H1 (cell line): ENCODE measurements around the gene SLC13A2. TPM values are rescaled to one million over a fixed set of nuclear protein-coding genes. Genes with fewer than 3 reads are reported as not detected.

Source experiments
- CREB1 ChIP-seq: IDR thresholded peaks from 2 replicates; pipeline ENCODE4 v1.6.1; 2012; ENCODE audit warnings: inconsistent platforms
- EP300 ChIP-seq, 2 experiments: IDR thresholded peaks; 1 replicate in 1 of 2; 2 replicates in 1 of 2; pipeline ENCODE4 v1.6.1; 2011 to 2012; ENCODE audit warnings: low read depth in 2 of 2, low read length in 2 of 2, mild to moderate bottlenecking in 2 of 2, borderline replicate concordance in 1 of 2, inconsistent platforms in 1 of 2, moderate library complexity in 1 of 2
- GABPA ChIP-seq: IDR thresholded peaks from 2 replicates; pipeline ENCODE4 v1.6.1; 2011; ENCODE audit warnings: mild to moderate bottlenecking, low read length, moderate library complexity, borderline replicate concordance; ENCODE audit not compliant: insufficient read depth
- JUND ChIP-seq: IDR thresholded peaks from 2 replicates; pipeline ENCODE4 v1.6.1; 2011; ENCODE audit warnings: mild to moderate bottlenecking, improper control_type of control experiment, low read length
- RAD21 ChIP-seq, 2 experiments: IDR thresholded peaks in 1 of 2; conservative IDR thresholded peaks in 1 of 2; 2 replicates each; pipeline ENCODE4 v1.6.1; 2011; ENCODE audit warnings: low read depth in 2 of 2, low read length in 2 of 2, improper control_type of control experiment in 1 of 2, inconsistent platforms in 1 of 2, mild to moderate bottlenecking in 1 of 2, moderate library complexity in 1 of 2
- RNF2 ChIP-seq: fragments of 200-900, 300-1000 bp; sonication (generic); IDR thresholded peaks from 2 replicates; pipeline ENCODE4 v1.7.1; 2016; ENCODE audit warnings: borderline replicate concordance, low read depth, mild to moderate bottlenecking, antibody characterized with exemption, low read length; ENCODE audit not compliant: poor library complexity, severe bottlenecking; ENCODE audit errors: missing control alignments
- SIX5 ChIP-seq: IDR thresholded peaks from 2 replicates; pipeline ENCODE4 v1.6.1; 2011; ENCODE audit warnings: mild to moderate bottlenecking, low read depth, low read length
- polyA plus RNA-seq, 7 experiments: library from polyadenylated mRNA; depleted of rRNA in 3 of 7; stranded (reverse) in 5 of 7; unstranded in 2 of 7; fragments of >200 nt in 5 of 7; fragments of 200-250 nt in 2 of 7; gene quantifications; 1 replicate in 5 of 7; 2 replicates in 1 of 7; 4 replicates in 1 of 7; pipeline versions ENCODE4 v1.2.1 to v1.2.3, GENCODE V29; 2011 to 2013; ENCODE audit warnings: missing spikeins in 2 of 7, mixed read lengths in 2 of 7
- total RNA-seq: library from RNA; stranded (reverse); fragmentation: NEBNext Ultra II Directional; extraction: Animal tissue kit (Norgen Biotek cat#: 25700); gene quantifications from 2 replicates; pipeline ENCODE4 v1.2.1, GENCODE V29; 2021

SLC13A2 gene
- total and polyA plus RNA-seq, 2 of the 8 experiments (the other 6 are each of a cell fraction or from before 2014, with no cell fraction given), result not detected

DNA sequence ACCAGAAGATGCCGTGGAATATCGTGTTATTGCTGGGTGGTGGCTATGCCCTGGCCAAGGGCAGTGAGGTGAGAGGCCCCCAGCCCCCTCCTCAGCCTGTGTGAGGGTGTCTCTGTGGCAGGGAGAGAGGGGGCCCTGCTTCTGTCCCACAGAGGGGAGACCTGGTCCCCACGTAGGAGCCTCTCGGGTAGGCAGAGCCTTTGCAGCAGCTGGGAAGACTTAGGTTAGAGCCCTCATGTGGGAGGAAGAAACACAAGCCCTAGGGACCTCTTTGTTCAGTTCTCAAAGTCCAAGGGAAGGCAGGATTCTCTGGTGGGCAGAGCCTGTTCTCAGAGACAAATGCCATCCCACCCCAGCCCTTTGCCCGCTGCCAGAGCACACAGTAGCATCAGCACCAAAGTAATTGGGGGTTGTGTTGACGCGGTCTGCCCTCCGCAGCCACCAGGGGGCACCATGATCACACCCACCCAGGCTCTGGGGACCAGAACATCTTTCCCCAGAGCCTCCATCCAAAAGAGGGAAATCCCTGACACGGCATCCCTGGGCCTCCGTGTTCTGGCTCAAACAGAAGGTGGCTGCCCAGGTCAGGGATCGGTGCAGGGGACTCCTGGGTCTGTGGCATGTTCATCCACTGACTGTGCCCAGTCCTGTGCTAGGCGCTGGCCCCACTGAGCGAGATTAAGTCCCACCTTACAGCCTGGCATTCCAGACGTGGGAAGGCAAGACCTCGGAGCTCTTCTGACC, 21.2 kb downstream of the SLC13A2 start (continued):
- TF ChIP-seq RNF2 (no peak), GABPA (peak; percentile 57; the same call in 1 of the 2 replicates), CREB1 (peak; percentile 84), JUND (no peak), RAD21 (IDR thresholded peaks at IDR 0.05 in 1 of 2, conservative IDR thresholded peaks at IDR 0.05 in 1 of 2; ENCODE audit: low read depth in 2 of 2, low read length in 2 of 2) (peak; percentile 98 to 99), EP300 (IDR thresholded peaks at IDR 0.05; ENCODE audit: borderline replicate concordance in 1 of 2, low read depth in 2 of 2, low read length in 2 of 2) (no peak), SIX5 (no peak)
